Lung (tissue), 12 donors: Measurements from ENCODE around the gene NME8. TPM values are rescaled to one million over a fixed set of nuclear protein-coding genes. Genes with fewer than 3 reads are reported as not detected.

Experiments
- ATAC-seq: fragments of 200-7000 bp; cut with Tn5 transposase; one replicate; pipeline ENCODE4 v1.9.1; 2020; ENCODE audit warnings: moderate number of reproducible peaks; ENCODE audit not compliant: insufficient read depth, low FRiP score
- DNase-seq, 3 donors: peaks; one replicate each; pipeline ENCODE4 v3.0.0-alpha.2; 2013 to 2017
- H3K27ac ChIP-seq, 2 donors: one replicate each; pipeline ENCODE4 v1.5.1; 2013; ENCODE audit warnings: mild to moderate bottlenecking in 2 of 2, moderate library complexity in 2 of 2, control low read depth in 1 of 2, inconsistent platforms in 1 of 2, low read depth in 1 of 2, low read length in 1 of 2
- H3K27me3 ChIP-seq, 3 donors: one replicate each; pipeline ENCODE4 v1.5.1; 2013; ENCODE audit warnings: low read length in 2 of 3; ENCODE audit not compliant: control insufficient read depth in 3 of 3, insufficient read depth in 3 of 3
- H3K36me3 ChIP-seq, 4 donors: one replicate each; pipeline ENCODE4 v1.5.1; 2013; ENCODE audit warnings: low read length in 4 of 4, mild to moderate bottlenecking in 1 of 4, moderate library complexity in 1 of 4; ENCODE audit not compliant: control insufficient read depth in 4 of 4, insufficient read depth in 4 of 4
- H3K4me1 ChIP-seq, 5 donors: one replicate each; pipeline ENCODE4 v1.5.1; 2013; ENCODE audit warnings: low read length in 5 of 5, mild to moderate bottlenecking in 2 of 5, moderate library complexity in 1 of 5; ENCODE audit not compliant: control insufficient read depth in 5 of 5, insufficient read depth in 5 of 5
- H3K4me3 ChIP-seq: one replicate; pipeline ENCODE4 v1.5.1; 2013; ENCODE audit warnings: mild to moderate bottlenecking, control low read depth, moderate library complexity
- H3K9ac ChIP-seq, 2 donors: one replicate each; pipeline ENCODE4 v1.5.1; 2013; ENCODE audit warnings: low read length in 2 of 2, control low read depth in 1 of 2; ENCODE audit not compliant: insufficient read depth in 1 of 2
- H3K9me3 ChIP-seq, 4 donors: one replicate each; pipeline ENCODE4 v1.5.1; 2013; ENCODE audit warnings: low read length in 3 of 4, mild to moderate bottlenecking in 1 of 4, moderate library complexity in 1 of 4; ENCODE audit not compliant: control insufficient read depth in 4 of 4, insufficient read depth in 3 of 4
- WGBS, 2 donors: extraction: QIAGEN DNeasy Blood & Tissue Kit; methylation state at CpG; one replicate each; pipeline ENCODE4 v1.1.7; 2013; 5-methylcytosine and 5-hydroxymethylcytosine counted together
- polyA plus RNA-seq, 2 donors: library from polyadenylated mRNA; stranded (reverse); fragments of 200-250 nt; gene quantifications; one replicate each; pipeline ENCODE4 v1.2.1, GENCODE V29; 2013
- total RNA-seq, 2 donors: library from RNA; depleted of rRNA in 1 of 2; stranded (reverse); fragments of >200 nt in 1 of 2; gene quantifications; one replicate each; pipeline ENCODE4 v1.2.1, GENCODE V29; 2014 to 2021
- TF ChIP-seq, protein P1 (sequence below): IDR thresholded peaks from 2 replicates; pipeline ENCODE4 v1.5.1; 2012; ENCODE audit warnings: mild to moderate bottlenecking; ENCODE audit errors: control extremely low read depth, extremely low read depth
- donor health status: control.
- donor health status: control.
- donor health status: Bipolar disorder and iron deficiency.
- donor health status: healthy.
- donor health status: DM: yes; HTN: yes; CAD: no.

The NME8 gene
- total and polyA plus RNA-seq, 4 donors = 0.28 to 1.8 (median 0.71) TPM

DNA sequence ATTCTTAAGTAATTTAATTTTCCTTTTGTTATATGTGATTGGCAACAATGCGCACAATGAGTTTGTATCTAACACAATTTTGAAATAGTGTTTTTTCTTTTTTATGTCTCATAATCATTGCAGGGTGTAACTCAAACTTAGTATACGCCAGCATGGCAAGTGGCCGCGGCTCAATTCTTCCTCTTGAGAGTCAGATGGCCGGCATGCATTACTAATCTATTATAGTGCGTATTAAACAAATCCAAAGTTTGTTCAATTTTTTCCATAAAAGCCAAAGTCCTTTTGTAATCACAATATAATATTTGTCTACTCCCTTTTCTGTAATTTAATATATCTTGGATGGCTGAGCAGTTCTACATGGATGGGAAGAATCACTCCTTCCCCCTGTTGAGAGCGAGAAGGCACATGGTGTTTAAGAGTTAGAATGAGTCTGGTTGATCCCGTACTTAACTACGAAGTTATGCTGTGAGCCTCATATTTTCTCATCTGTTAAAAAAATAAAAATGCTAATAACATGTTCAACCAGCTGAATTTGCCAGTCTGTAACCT lies 84.7 kb downstream of the NME8 start:
- DNase-seq (no peak), ATAC-seq (no peak)
- H3K4me3 ChIP-seq = no peak overlapping the region
- H3K9ac ChIP-seq = no peak overlapping the region
- WGBS, 2 donors = 78 to 81% methylated on average over 9 of the region's 9 CpGs
- H3K9me3 ChIP-seq = peaks cover 0 to 1% (median 0%) of the 10 kb centered on the region in 4 donors
- TF ChIP-seq, protein P1, sequence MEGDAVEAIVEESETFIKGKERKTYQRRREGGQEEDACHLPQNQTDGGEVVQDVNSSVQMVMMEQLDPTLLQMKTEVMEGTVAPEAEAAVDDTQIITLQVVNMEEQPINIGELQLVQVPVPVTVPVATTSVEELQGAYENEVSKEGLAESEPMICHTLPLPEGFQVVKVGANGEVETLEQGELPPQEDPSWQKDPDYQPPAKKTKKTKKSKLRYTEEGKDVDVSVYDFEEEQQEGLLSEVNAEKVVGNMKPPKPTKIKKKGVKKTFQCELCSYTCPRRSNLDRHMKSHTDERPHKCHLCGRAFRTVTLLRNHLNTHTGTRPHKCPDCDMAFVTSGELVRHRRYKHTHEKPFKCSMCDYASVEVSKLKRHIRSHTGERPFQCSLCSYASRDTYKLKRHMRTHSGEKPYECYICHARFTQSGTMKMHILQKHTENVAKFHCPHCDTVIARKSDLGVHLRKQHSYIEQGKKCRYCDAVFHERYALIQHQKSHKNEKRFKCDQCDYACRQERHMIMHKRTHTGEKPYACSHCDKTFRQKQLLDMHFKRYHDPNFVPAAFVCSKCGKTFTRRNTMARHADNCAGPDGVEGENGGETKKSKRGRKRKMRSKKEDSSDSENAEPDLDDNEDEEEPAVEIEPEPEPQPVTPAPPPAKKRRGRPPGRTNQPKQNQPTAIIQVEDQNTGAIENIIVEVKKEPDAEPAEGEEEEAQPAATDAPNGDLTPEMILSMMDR = no peak
- no peaks in the 10 kb centered on the region for H3K36me3 ChIP-seq
- no peaks in the 10 kb centered on the region for H3K27me3 ChIP-seq
- H3K27ac ChIP-seq = no peak overlapping the region
- peaks cover 0 to 9% (median 0%) of the 10 kb centered on the region in 5 donors for H3K4me1 ChIP-seq

DNA sequence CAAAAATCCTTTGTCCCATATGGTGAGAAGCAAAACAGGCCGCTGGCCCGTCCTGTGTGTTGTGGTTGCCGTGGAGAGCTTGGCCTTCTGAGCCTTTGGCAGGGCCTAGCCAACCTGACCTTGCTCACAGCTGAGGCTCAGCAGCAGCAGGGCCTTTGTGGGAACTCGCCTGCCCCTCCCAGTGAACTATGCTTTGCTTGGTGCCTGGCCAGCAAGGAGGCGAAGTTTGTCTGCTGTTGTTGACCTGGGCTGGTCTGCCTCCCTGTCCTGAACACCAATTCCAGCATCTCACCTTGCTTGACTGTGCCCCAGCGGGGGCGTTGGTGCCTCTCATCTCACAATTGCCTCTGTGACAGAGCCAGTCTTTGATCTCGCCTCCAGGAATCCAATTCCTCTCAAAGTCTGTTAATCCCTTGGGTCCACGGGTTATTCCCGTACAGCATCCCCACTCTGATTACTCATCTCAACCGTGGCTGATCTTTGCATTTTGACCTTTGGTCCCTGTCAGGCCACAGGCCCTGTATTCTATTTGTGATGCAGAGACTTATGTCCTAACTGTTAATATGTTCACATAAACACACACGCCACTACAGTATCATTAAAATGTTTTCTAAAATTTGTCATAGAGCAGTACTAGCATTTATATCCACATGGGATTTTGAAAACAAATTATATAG lies 94.7 kb downstream of the NME8 start:
- H3K9ac ChIP-seq = no peak overlapping the region
- no peak overlapping the region for H3K4me3 ChIP-seq
- TF ChIP-seq, protein P1 = no peak
- no peak for DNase-seq
- peak; percentile 34 for ATAC-seq
- no peaks in the 10 kb centered on the region for H3K9me3 ChIP-seq
- WGBS, 2 donors = 60 to 72% methylated on average over 12 of the region's 12 CpGs
- H3K4me1 ChIP-seq = peaks cover 0 to 9% (median 3%) of the 10 kb centered on the region in 5 donors
- peak overlapping the region; percentile 24 to 42 for H3K27ac ChIP-seq
- H3K27me3 ChIP-seq = no peaks in the 10 kb centered on the region
- H3K36me3 ChIP-seq = no peaks in the 10 kb centered on the region

DNA sequence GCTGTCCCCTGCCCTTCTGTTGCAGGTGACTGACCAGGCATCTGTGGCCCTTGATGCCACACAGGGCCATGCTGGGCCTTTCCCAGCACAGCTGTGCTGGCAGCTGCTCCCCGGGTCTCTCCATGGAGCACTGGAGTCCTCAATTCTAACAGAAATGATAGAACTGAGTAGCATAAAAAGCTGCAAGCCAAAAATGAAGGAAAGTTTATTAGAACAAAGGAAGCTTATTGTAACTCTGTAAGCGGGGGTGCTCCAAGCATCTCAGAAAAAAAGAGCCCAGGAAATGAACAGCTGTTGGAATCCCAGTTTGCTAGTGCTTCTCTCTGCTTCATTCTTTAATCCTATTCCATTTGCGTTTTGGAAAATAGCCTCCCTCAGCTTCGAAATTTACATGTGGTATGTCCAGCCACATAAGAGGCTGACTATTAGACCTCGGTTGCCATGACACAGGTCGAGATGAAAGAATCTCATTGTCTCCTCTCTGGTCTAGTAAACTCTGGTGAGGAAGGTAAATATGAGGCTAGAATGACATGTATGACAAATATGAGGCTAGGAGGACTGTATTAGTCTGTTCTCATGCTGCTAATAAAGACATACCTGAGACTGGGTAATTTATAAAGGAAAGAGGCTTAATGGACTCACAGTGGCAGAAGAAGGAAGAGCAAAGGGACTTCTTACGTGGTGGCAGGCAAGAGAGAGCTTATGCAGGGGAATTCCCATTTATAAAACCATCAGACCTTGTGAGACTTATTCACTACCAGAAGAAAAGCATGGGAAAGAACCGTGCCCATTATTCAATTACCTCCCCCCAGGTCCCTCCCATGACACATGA lies 95.7 kb downstream of the NME8 start:
- WGBS, 2 donors = 73 to 86% methylated on average over 8 of the region's 8 CpGs
- H3K9ac ChIP-seq = no peak overlapping the region
- no peak overlapping the region for H3K4me3 ChIP-seq
- peaks cover 0 to 1% (median 0%) of the 10 kb centered on the region in 4 donors for H3K36me3 ChIP-seq
- TF ChIP-seq, protein P1 = no peak
- peaks cover 0 to 9% (median 3%) of the 10 kb centered on the region in 5 donors for H3K4me1 ChIP-seq
- H3K27me3 ChIP-seq = no peaks in the 10 kb centered on the region
- no peak for DNase-seq
- H3K27ac ChIP-seq = no peak overlapping the region
- no peaks in the 10 kb centered on the region for H3K9me3 ChIP-seq
- ATAC-seq = no peak
